GM21723 (cell line): Measurements from ENCODE around the gene CS.
A peak's percentile ranks its signal among the peaks of the same experiment; 100 is the strongest.

Source experiments
- ATAC-seq: cut with Tn5 transposase; IDR thresholded peaks from one replicate; pipeline ENCODE4 v1.9.1; 2021; ENCODE audit warnings: mild to moderate bottlenecking, moderate library complexity; ENCODE audit not compliant: unreplicated experiment

Gene CS

GRCh38 chr12:56221757-56222530, 78.2 kb downstream of the CS start, which contains the start of gene RNF41:
TSS of gene RNF41 (minus strand) at chr12:56221922. CDS start at chr12:56214047, 7,875 bp downstream.
- ATAC-seq: peak; percentile 79
